Adipocyte (in vitro differentiated cells): ENCODE data around the gene MYB.

Source experiments
- DNase-seq: peaks from one replicate; pipeline ENCODE4 v3.0.0-alpha.2; 2015; ENCODE audit warnings: low read depth
- H3K27me3 ChIP-seq: replicated peaks from 2 replicates; pipeline ENCODE4 v1.7.0; 2013; ENCODE audit warnings: mild to moderate bottlenecking, low read length, moderate library complexity; ENCODE audit not compliant: control insufficient read depth, insufficient read depth
- H3K36me3 ChIP-seq: 2 replicates; pipeline ENCODE4 v1.7.0; 2013; ENCODE audit warnings: low read length, mild to moderate bottlenecking, moderate library complexity; ENCODE audit not compliant: control insufficient read depth, insufficient read depth, severe bottlenecking
- H3K4me1 ChIP-seq: 2 replicates; pipeline ENCODE4 v1.7.0; 2013; ENCODE audit warnings: mild to moderate bottlenecking, low read length, moderate library complexity; ENCODE audit not compliant: control insufficient read depth, insufficient read depth
- H3K4me3 ChIP-seq: 2 replicates; pipeline ENCODE4 v1.7.0; 2013; ENCODE audit warnings: mild to moderate bottlenecking, low read length, moderate library complexity
- H3K9ac ChIP-seq: 2 replicates; pipeline ENCODE4 v1.7.0; 2013; ENCODE audit warnings: mild to moderate bottlenecking, low read length, moderate library complexity
- H3K9me3 ChIP-seq: 2 replicates; pipeline ENCODE4 v1.7.0; 2013; ENCODE audit warnings: mild to moderate bottlenecking, low read length, moderate library complexity; ENCODE audit not compliant: control insufficient read depth

MYB gene

GRCh38 chr6:135165031-135165430 is 16.1 kb upstream of the MYB start:
- H3K9me3 ChIP-seq, result no peaks in the 10 kb centered on the region
- peaks cover 7% of the 10 kb centered on the region for H3K4me1 ChIP-seq
- no peak for DNase-seq
- H3K4me3 ChIP-seq, result no peak overlapping the region
- no peak overlapping the region for H3K9ac ChIP-seq
- no peaks in the 10 kb centered on the region for H3K36me3 ChIP-seq
- no peaks in the 10 kb centered on the region for H3K27me3 ChIP-seq

GRCh38 chr6:135166515-135166914 is 14.6 kb upstream of the MYB start:
- H3K4me1 ChIP-seq, result peaks cover 7% of the 10 kb centered on the region
- no peaks in the 10 kb centered on the region for H3K36me3 ChIP-seq
- H3K27me3 ChIP-seq, result no peaks in the 10 kb centered on the region

GRCh38 chr6:135167617-135168016 is 13.5 kb upstream of the MYB start:
- H3K4me3 ChIP-seq, result no peak overlapping the region
- H3K27me3 ChIP-seq, result no peaks in the 10 kb centered on the region
- no peaks in the 10 kb centered on the region for H3K9me3 ChIP-seq
- no peak for DNase-seq
- H3K36me3 ChIP-seq, result no peaks in the 10 kb centered on the region
- H3K4me1 ChIP-seq, result peaks cover 7% of the 10 kb centered on the region
- no peak overlapping the region for H3K9ac ChIP-seq

More at GRCh38 chr6:135166515-135166914, 14.6 kb upstream of the MYB start:
- no peak overlapping the region for H3K4me3 ChIP-seq
- no peak for DNase-seq
- H3K9me3 ChIP-seq, result no peaks in the 10 kb centered on the region
- no peak overlapping the region for H3K9ac ChIP-seq

- Histone ChIP-seq H3K36me3 (no peaks in the 10 kb centered on the region), H3K9ac (no peak overlapping the region), H3K9me3 (no peaks in the 10 kb centered on the region), H3K27me3 (no peaks in the 10 kb centered on the region), H3K4me3 (no peak overlapping the region), H3K4me1 (peaks cover 7% of the 10 kb centered on the region)
- DNase-seq, result no peak
Observed at GRCh38 chr6:135168766-135169165, 12.3 kb upstream of the MYB start.

GRCh38 chr6:135170238-135170637 is 10.9 kb upstream of the MYB start:
- Histone ChIP-seq H3K4me3 (no peak overlapping the region), H3K36me3 (no peaks in the 10 kb centered on the region), H3K27me3 (no peaks in the 10 kb centered on the region), H3K9me3 (no peaks in the 10 kb centered on the region), H3K4me1 (peaks cover 7% of the 10 kb centered on the region), H3K9ac (no peak overlapping the region)
- no peak for DNase-seq

- no peaks in the 10 kb centered on the region for H3K27me3 ChIP-seq
- H3K36me3 ChIP-seq, result no peaks in the 10 kb centered on the region
- no peak overlapping the region for H3K4me3 ChIP-seq
- H3K4me1 ChIP-seq, result peaks cover 7% of the 10 kb centered on the region
- DNase-seq, result peak; percentile 3
- no peaks in the 10 kb centered on the region for H3K9me3 ChIP-seq
- H3K9ac ChIP-seq, result no peak overlapping the region
Observed at GRCh38 chr6:135170849-135171248, 10.3 kb upstream of the MYB start.

GRCh38 chr6:135173242-135173988 is 7.7 kb upstream of the MYB start:
- DNase-seq, result no peak
- H3K36me3 ChIP-seq, result no peaks in the 10 kb centered on the region
- no peak overlapping the region for H3K4me3 ChIP-seq
- no peak overlapping the region for H3K9ac ChIP-seq
- H3K27me3 ChIP-seq, result no peaks in the 10 kb centered on the region
- peaks cover under 1% of the 10 kb centered on the region for H3K4me1 ChIP-seq
- H3K9me3 ChIP-seq, result no peaks in the 10 kb centered on the region

- Histone ChIP-seq H3K9me3 (no peaks in the 10 kb centered on the region), H3K4me1 (peaks cover 3% of the 10 kb centered on the region), H3K4me3 (no peak overlapping the region), H3K36me3 (no peaks in the 10 kb centered on the region), H3K9ac (no peak overlapping the region), H3K27me3 (no peaks in the 10 kb centered on the region)
- DNase-seq, result no peak
Observed at GRCh38 chr6:135173989-135174484, 7.1 kb upstream of the MYB start.

- H3K9ac ChIP-seq, result no peak overlapping the region
- H3K4me3 ChIP-seq, result no peak overlapping the region
- H3K36me3 ChIP-seq, result no peaks in the 10 kb centered on the region
- H3K4me1 ChIP-seq, result peaks cover 11% of the 10 kb centered on the region
- no peak for DNase-seq
- no peaks in the 10 kb centered on the region for H3K27me3 ChIP-seq
- no peaks in the 10 kb centered on the region for H3K9me3 ChIP-seq
Observed at GRCh38 chr6:135176058-135176457, 5.0 kb upstream of the MYB start.

- Histone ChIP-seq H3K4me3 (no peak overlapping the region), H3K9me3 (no peaks in the 10 kb centered on the region), H3K9ac (no peak overlapping the region), H3K4me1 (peaks cover 11% of the 10 kb centered on the region), H3K36me3 (no peaks in the 10 kb centered on the region), H3K27me3 (no peaks in the 10 kb centered on the region)
- no peak for DNase-seq
Observed at GRCh38 chr6:135176464-135176863, 4.6 kb upstream of the MYB start.

- DNase-seq, result no peak
- Histone ChIP-seq H3K4me3 (no peak overlapping the region), H3K27me3 (peaks cover 13% of the 10 kb centered on the region), H3K9ac (no peak overlapping the region), H3K4me1 (peaks cover 36% of the 10 kb centered on the region), H3K9me3 (no peaks in the 10 kb centered on the region), H3K36me3 (no peaks in the 10 kb centered on the region)
Observed at GRCh38 chr6:135179372-135179771, 1.7 kb upstream of the MYB start.
